ENCODE data around the gene GDNF. TPM values are rescaled to one million over a fixed set of nuclear protein-coding genes. Genes with fewer than 3 reads are reported as not detected.

The GDNF gene
- total RNA-seq, 4 donors from 2014 or later = 0.30 to 0.95 TPM; not detected in 2

DNA sequence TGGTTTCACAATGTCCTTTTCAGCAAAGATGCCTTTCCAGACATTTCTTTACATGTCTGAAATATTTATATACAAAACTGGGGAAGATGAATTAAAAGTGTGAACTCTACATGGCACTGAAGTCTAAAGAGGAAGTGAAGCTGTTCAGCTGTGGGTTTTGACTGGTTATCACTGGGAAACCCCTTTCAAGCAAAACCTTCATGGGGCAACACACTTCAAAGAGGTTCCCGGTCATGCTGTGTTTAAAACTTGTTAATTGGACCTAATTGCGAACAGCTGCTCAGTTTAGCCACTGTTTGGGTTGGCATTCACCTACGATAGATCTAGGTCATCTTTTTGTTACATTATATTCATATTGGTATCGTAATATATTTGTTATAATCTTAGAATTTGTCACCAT, 20.0 kb upstream of the GDNF start:
- Histone ChIP-seq H3K9me3 (no peaks in the 10 kb centered on the region), H3K36me3 (no peaks in the 10 kb centered on the region), H3K4me3 (no peak overlapping the region), H3K4me1 (no peaks in the 10 kb centered on the region), H3K27ac (no peak overlapping the region), H3K27me3 (no peaks in the 10 kb centered on the region)
- intact Hi-C loops (cut with DNase I) = no loop called here
- no peak for DNase-seq
- WGBS, 2 donors = 68 to 81% methylated on average over 4 of the region's 4 CpGs
- TF ChIP-seq CTCF (IDR thresholded peaks at IDR 0.05) (no peak), POLR2A (IDR thresholded peaks at IDR 0.05) (no peak)

DNA sequence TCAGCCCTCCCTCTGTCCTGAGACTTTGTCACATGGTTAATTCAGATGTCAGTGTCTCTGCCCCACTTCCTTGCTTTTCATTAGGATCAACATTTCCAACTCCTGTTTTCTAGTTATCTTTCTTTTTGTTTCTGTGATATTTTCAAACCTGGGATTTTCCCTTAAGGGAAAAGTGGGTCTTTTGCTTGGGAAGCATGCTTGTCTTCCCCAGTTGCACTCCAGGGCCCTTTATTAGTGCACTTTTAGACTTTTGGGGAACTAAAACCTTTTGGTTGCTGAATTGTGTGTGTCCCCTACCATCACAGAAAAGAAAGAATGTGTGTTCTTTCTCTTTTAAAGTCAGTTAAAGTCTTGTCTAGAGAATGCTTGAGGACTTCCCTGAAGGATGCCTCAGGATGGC, 18.4 kb upstream of the GDNF start:
- no peaks in the 10 kb centered on the region for H3K27me3 ChIP-seq
- H3K4me1 ChIP-seq = no peaks in the 10 kb centered on the region
- H3K27ac ChIP-seq = no peak overlapping the region
- no peak overlapping the region for H3K4me3 ChIP-seq
- H3K36me3 ChIP-seq = no peaks in the 10 kb centered on the region
- no peak for DNase-seq
- no peaks in the 10 kb centered on the region for H3K9me3 ChIP-seq
- TF ChIP-seq POLR2A (IDR thresholded peaks at IDR 0.05) = no peak
- TF ChIP-seq CTCF (IDR thresholded peaks at IDR 0.05) = no peak
- intact Hi-C loops (cut with DNase I) = no loop called here

GRCh38 chr5:37857696-37858095, 17.9 kb upstream of the GDNF start:
- Histone ChIP-seq H3K27ac (no peak overlapping the region), H3K27me3 (no peaks in the 10 kb centered on the region), H3K36me3 (no peaks in the 10 kb centered on the region), H3K9me3 (no peaks in the 10 kb centered on the region), H3K4me3 (no peak overlapping the region), H3K4me1 (no peaks in the 10 kb centered on the region)
- intact Hi-C loops (cut with DNase I) = no loop called here
- TF ChIP-seq POLR2A (IDR thresholded peaks at IDR 0.05) (no peak), CTCF (IDR thresholded peaks at IDR 0.05) (no peak)
- WGBS, 2 donors = 44 to 54% methylated on average over 1 of the region's 1 CpG
- no peak for DNase-seq

DNA sequence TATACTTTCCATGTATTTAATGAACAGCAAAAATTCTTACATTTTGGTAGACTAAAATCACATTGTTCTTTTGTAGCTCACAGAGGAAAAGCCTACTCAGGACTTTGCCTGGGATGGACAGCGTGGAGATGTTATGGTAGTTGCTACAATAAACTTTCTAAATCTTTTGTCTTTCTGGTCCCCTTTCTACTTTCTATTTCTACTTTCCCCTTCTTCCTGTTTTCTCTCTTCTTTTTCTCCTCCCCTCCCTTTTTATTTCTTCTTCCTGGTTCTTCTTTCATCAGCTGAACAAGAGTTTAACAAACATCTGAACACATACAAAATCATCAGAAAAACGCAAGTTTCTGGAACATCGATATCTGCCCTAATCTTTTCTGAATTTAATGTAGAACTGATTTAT, 15.6 kb upstream of the GDNF start:
- H3K27ac ChIP-seq = no peak overlapping the region
- H3K4me1 ChIP-seq = no peaks in the 10 kb centered on the region
- no peaks in the 10 kb centered on the region for H3K36me3 ChIP-seq
- TF ChIP-seq CTCF (IDR thresholded peaks at IDR 0.05) = no peak
- TF ChIP-seq POLR2A (IDR thresholded peaks at IDR 0.05) = no peak
- intact Hi-C loops (cut with DNase I) = no loop called here
- H3K9me3 ChIP-seq = no peaks in the 10 kb centered on the region
- no peak overlapping the region for H3K4me3 ChIP-seq
- 91 to 92% methylated on average over 3 of the region's 3 CpGs for WGBS, 2 donors
- H3K27me3 ChIP-seq = no peaks in the 10 kb centered on the region
- no peak for DNase-seq

DNA sequence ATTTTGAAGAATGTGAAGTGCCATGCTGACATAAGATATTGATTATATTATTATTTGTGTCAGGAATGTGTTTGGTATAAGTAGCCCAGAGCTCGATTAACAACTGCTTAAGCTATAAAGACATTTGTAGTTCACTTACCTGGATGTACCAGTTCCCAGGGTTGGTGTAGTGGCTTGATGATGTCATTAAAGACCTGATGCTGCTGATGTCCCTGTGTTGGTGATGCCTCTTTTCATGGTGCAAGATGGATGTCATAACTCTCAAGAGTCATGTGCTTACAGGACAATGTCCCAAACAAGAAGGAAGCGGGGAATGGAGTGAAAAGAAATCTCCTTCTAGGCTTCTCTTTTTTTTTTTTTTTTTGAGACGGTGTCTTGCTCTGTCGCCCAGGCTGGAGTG, 11.5 kb upstream of the GDNF start:
- H3K27ac ChIP-seq = no peak overlapping the region
- intact Hi-C loops (cut with DNase I) = no loop called here
- no peaks in the 10 kb centered on the region for H3K9me3 ChIP-seq
- no peak overlapping the region for H3K4me3 ChIP-seq
- no peak for DNase-seq
- H3K27me3 ChIP-seq = no peaks in the 10 kb centered on the region
- no peaks in the 10 kb centered on the region for H3K36me3 ChIP-seq
- TF ChIP-seq POLR2A (IDR thresholded peaks at IDR 0.05) (no peak), CTCF (IDR thresholded peaks at IDR 0.05) (no peak)
- WGBS, 2 donors = 84% methylated on average over 4 of the region's 4 CpGs
- H3K4me1 ChIP-seq = peaks cover 0 to 8% (median 7%) of the 10 kb centered on the region in 3 donors

Data from esophagus squamous epithelium (tissue), 5 donors.